AG04450 (cell line): ENCODE data around the gene NCLN. TPM values are rescaled to one million over a fixed set of nuclear protein-coding genes. Genes with fewer than 3 reads are reported as not detected.

Source experiments
- CTCF ChIA-PET: fragments of 300-600, 350-600 bp; formaldehyde crosslinking; extraction: SDS; loops from one replicate; lab custom pipeline; 2022; ENCODE audit warnings: antibody characterized with exemption, inconsistent platforms; lab: Charles Lee
- POLR2A ChIA-PET: fragments of 350-600 bp; formaldehyde crosslinking; extraction: SDS; loops from one replicate; lab custom pipeline; 2021; ENCODE audit warnings: antibody characterized with exemption, inconsistent platforms; lab: Yijun Ruan, JAX
- DNase-seq: peaks from one replicate; pipeline ENCODE4 v3.0.0-alpha.2; 2011; ENCODE audit warnings: low read depth, low spot score
- H3K27ac ChIP-seq: one replicate; pipeline ENCODE4 v1.5.1; 2012; ENCODE audit warnings: low read depth, low read length, control low read depth
- H3K27me3 ChIP-seq: one replicate; pipeline ENCODE4 v1.6.0; 2012; ENCODE audit warnings: low read length; ENCODE audit not compliant: control insufficient read depth, insufficient read depth
- H3K4me3 ChIP-seq: 2 replicates; pipeline ENCODE4 v1.5.1; 2011; ENCODE audit warnings: mild to moderate bottlenecking, low read depth, low read length, control low read depth
- H3K9me3 ChIP-seq: 2 replicates; pipeline ENCODE4 v1.5.1; 2012; ENCODE audit warnings: low read length; ENCODE audit not compliant: control insufficient read depth, insufficient read depth
- CTCF ChIP-seq: IDR thresholded peaks from 2 replicates; pipeline ENCODE4 v1.5.1; 2011; ENCODE audit warnings: low read depth, low read length, control low read depth, inconsistent platforms
- polyA plus RNA-seq: library from polyadenylated mRNA; depleted of rRNA; stranded (reverse); fragments of >200 nt; gene quantifications from 2 replicates; pipeline ENCODE4 v1.2.3, GENCODE V29; 2011

The NCLN gene
- polyA plus RNA-seq, 1 experiment: 27.1 TPM

DNA sequence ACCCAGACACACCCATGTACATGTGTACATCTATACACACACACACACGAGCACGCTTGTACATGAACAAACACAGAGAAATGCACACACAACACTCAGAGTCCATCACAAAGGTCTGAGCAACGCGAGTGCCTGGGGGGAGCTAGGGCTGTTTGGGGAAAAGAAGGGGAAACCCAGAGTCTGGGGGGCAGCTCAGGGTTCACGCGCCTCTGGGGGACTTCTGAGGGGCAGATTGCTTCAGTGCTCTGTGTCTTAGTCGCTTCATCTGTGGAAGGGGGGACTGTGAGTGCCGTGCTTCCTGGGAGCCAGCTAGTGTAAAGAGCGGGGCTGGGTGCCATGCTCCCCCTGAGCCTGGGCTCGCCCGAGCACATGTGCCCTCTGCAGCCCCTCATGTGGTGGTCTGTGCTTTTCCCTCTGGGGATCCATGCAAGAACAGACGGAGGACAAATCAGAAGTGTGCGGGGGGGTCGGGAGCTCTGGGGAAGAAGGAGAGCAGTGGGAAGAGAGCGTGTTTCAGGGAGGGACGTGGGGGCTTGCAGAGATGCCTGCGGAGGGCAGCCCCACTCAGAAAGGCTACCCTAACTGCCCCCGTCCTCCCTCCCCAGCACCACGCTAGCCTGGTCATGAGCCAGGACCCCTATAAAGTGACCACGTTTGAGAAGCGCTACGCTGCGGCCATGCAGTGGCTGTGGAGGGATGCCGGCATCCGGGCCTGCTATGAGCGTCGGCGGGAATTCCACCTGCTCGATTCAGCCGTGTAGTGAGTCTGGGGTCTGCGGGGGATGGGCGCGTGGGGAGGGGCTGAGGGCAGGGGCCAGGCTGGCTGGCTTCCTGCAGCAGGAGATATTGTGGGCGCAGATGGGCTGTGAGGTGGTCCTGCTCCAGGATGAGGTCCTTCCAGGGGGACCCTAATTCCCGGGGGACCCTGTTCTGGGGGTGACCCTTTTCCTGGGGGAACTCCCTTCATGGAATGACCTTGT, 35.9 kb upstream of the NCLN start:
- CTCF ChIA-PET: interaction anchor here (0.6 kb wide), 1 partner anchor 17 kb away, joined by 4 read pairs; no protein-coding TSS in a partner anchor
- no peak for TF ChIP-seq CTCF
- POLR2A ChIA-PET: no interaction called here
- H3K9me3 ChIP-seq: peaks cover 3% of the 10 kb centered on the region; the same call in 1 of the 2 replicates
- DNase-seq: no peak
- H3K27ac ChIP-seq: no peak overlapping the region
- H3K27me3 ChIP-seq: no peaks in the 10 kb centered on the region
- no peak overlapping the region for H3K4me3 ChIP-seq

GRCh38 chr19:3150739-3151329, 34.9 kb upstream of the NCLN start:
- TF ChIP-seq CTCF: no peak
- ChIA-PET CTCF (no interaction called here), POLR2A (no interaction called here)
- Histone ChIP-seq H3K27ac (no peak overlapping the region), H3K27me3 (no peaks in the 10 kb centered on the region), H3K9me3 (peaks cover 3% of the 10 kb centered on the region; the same call in 1 of the 2 replicates), H3K4me3 (no peak overlapping the region)
- DNase-seq: no peak

GRCh38 chr19:3151563-3152418, 33.9 kb upstream of the NCLN start:
- Histone ChIP-seq H3K27me3 (no peaks in the 10 kb centered on the region), H3K4me3 (no peak overlapping the region), H3K27ac (no peak overlapping the region), H3K9me3 (peaks cover 3% of the 10 kb centered on the region; the same call in 1 of the 2 replicates)
- ChIA-PET POLR2A (no interaction called here), CTCF (no interaction called here)
- no peak for DNase-seq
- TF ChIP-seq CTCF: no peak

GRCh38 chr19:3152419-3152780, 33.3 kb upstream of the NCLN start:
- POLR2A ChIA-PET: no interaction called here
- no peak for DNase-seq
- H3K27me3 ChIP-seq: no peaks in the 10 kb centered on the region
- peaks cover 3% of the 10 kb centered on the region; the same call in 1 of the 2 replicates for H3K9me3 ChIP-seq
- no peak overlapping the region for H3K27ac ChIP-seq
- H3K4me3 ChIP-seq: no peak overlapping the region
- no peak for TF ChIP-seq CTCF
- CTCF ChIA-PET: interaction anchor here (0.7 kb wide), 1 partner anchor 72 kb away, joined by 5 read pairs; the partner anchor contains the start of gene CELF5
